ENCODE results near the gene COP1. TPM values are rescaled to one million over a fixed set of nuclear protein-coding genes. Genes with fewer than 3 reads are reported as not detected.
A peak's percentile ranks its signal among the peaks of the same experiment; 100 is the strongest.

Gene COP1
- total and polyA plus RNA-seq, 2 of the 8 experiments (the other 6 are each of a cell fraction or from before 2014, with no cell fraction given), result 26.2 to 44.9 TPM

- Histone ChIP-seq H4K5ac (ENCODE audit: insufficient read length, low read depth, low read length) (peak overlapping the region; percentile 73), H3K9me3 (ENCODE audit: insufficient read depth in 2 of 2, low read depth in 1 of 2, low read length in 1 of 2) (no peaks in the 10 kb centered on the region), H3K9ac (replicated peaks in 1 of 4; ENCODE audit: extremely low read depth in 1 of 4, low read depth in 3 of 4, low read length in 3 of 4) (peak overlapping the region; percentile 62 to 79 (median 71)), H2BK5ac (ENCODE audit: low read depth, low read length) (peak overlapping the region; percentile 90), H3K27ac (ENCODE audit: low read depth, low read length) (peak overlapping the region; percentile 83), H3K18ac (ENCODE audit: extremely low read depth, low read length) (peak overlapping the region; percentile 83), H4K91ac (replicated peaks; ENCODE audit: insufficient read length, low read length) (peak overlapping the region; percentile 40), H3K4me1 (replicated peaks in 1 of 4; ENCODE audit: control insufficient read depth in 3 of 4, insufficient read depth in 4 of 4, low read length in 3 of 4) (no peaks in the 10 kb centered on the region; a peak in 2 of 7 replicates), H3K79me1 (ENCODE audit: low read depth, low read length) (peaks cover 4% of the 10 kb centered on the region), H2AFZ (ENCODE audit: low read length) (peak overlapping the region; percentile 93; the same call in 1 of the 2 replicates), H3K27me3 (replicated peaks in 1 of 4; ENCODE audit: control insufficient read depth in 3 of 4, extremely low read depth in 1 of 4, insufficient read depth in 3 of 4, low read length in 3 of 4) (no peaks in the 10 kb centered on the region), H3K79me2 (ENCODE audit: control insufficient read depth in 1 of 2, insufficient read depth in 2 of 2, low read length in 2 of 2) (peaks cover 20 to 51% of the 10 kb centered on the region in 2 experiments), H2BK15ac (ENCODE audit: low read length) (no peak overlapping the region), H3K14ac (ENCODE audit: insufficient read length) (no peak overlapping the region), H3K23ac (ENCODE audit: insufficient read length) (no peak overlapping the region), H3K23me2 (ENCODE audit: low read depth, low read length) (peaks cover 12% of the 10 kb centered on the region), H4K8ac (ENCODE audit: extremely low read depth, insufficient read depth, low read length) (peak overlapping the region; percentile 91), H3K56ac (replicated peaks; ENCODE audit: insufficient read length, low read depth, low read length) (peak overlapping the region; percentile 91), H2AK5ac (ENCODE audit: low read depth, low read length) (no peak overlapping the region), H3K4me3 (ENCODE audit: extremely low read depth in 1 of 4, insufficient read depth in 2 of 4, low read depth in 3 of 4, low read length in 4 of 4) (peak overlapping the region; percentile 80 to 100 (median 91)), H4K20me1 (replicated peaks in 1 of 2; ENCODE audit: control insufficient read depth in 1 of 2, insufficient read depth in 2 of 2, low read length in 2 of 2) (peaks cover 3 to 8% of the 10 kb centered on the region in 2 experiments), H2BK120ac (replicated peaks; ENCODE audit: low read depth, low read length) (peak overlapping the region; percentile 33), H2BK20ac (ENCODE audit: low read length) (no peak overlapping the region), H2BK12ac (ENCODE audit: low read depth, low read length) (no peak overlapping the region), H3K4ac (replicated peaks; ENCODE audit: insufficient read length, low read depth, low read length) (no peak overlapping the region), H3K36me3 (ENCODE audit: control insufficient read depth in 2 of 4, insufficient read depth in 4 of 4, low read length in 3 of 4) (no peaks in the 10 kb centered on the region), H3K4me2 (ENCODE audit: insufficient read depth in 1 of 2, low read depth in 2 of 2, low read length in 2 of 2) (peak overlapping the region; percentile 71 to 75)
- DNase-seq (ENCODE audit: low read depth in 1 of 2, low spot score in 2 of 2) (no peak), FAIRE-seq (no peak)
- WGBS, 2 experiments (ENCODE audit: extremely low coverage in 1 of 2, insufficient coverage in 1 of 2, insufficient read length in 1 of 2, insufficient replicate concordance in 2 of 2, low coverage in 1 of 2, low lambda C conversion rate in 2 of 2, missing lambda C conversion rate in 1 of 2), result 2% methylated on average over 43 of the region's 58 CpGs; no CpG with 5 or more reads in 1 of the 2 experiments
- POLR2A ChIA-PET (ENCODE audit: partially characterized antibody), result interaction anchor here (0.6 to 1.6 kb wide), 4 partner anchors 11 to 65 kb away, joined by 3 to 4 read pairs (median 3); no protein-coding TSS in a partner anchor
- CTCF ChIA-PET (ENCODE audit: partially characterized antibody), result interaction anchor here (0.9 to 1.2 kb wide), 2 partner anchors 11 to 41 kb away, joined by 3 read pairs; no protein-coding TSS in a partner anchor
- TF ChIP-seq RXRA (IDR thresholded peaks at IDR 0.05; ENCODE audit: insufficient read depth, low read depth, low read length), result no peak
- TF ChIP-seq TBP (IDR thresholded peaks at IDR 0.05; ENCODE audit: low read depth, low read length), result peak; percentile 41; the same call in 1 of the 2 replicates
- no peak for TF ChIP-seq BCL11A (IDR thresholded peaks at IDR 0.05; ENCODE audit: low read depth in 2 of 2, low read length in 2 of 2)
- peak; percentile 58 for TF ChIP-seq TAF7 (optimal IDR thresholded peaks at IDR 0.05; ENCODE audit: borderline replicate concordance, low read depth, low read length)
- no peak for TF ChIP-seq SP4 (IDR thresholded peaks at IDR 0.05; ENCODE audit: low read length)
- TF ChIP-seq RBBP5 (IDR thresholded peaks at IDR 0.05; ENCODE audit: borderline replicate concordance, low read depth, low read length), result 0 out of 2 replicates have a peak, but pooled peaks have one; percentile 16
- TF ChIP-seq TCF12 (IDR thresholded peaks at IDR 0.05; ENCODE audit: low read depth, low read length), result no peak
- peak; percentile 54; the same call in 1 of the 2 replicates for TF ChIP-seq TAF1 (IDR thresholded peaks at IDR 0.05; ENCODE audit: low read depth, low read length)
- peak; percentile 54; the same call in 1 of the 2 replicates for TF ChIP-seq POLR2AphosphoS5 (IDR thresholded peaks at IDR 0.05; ENCODE audit: low read depth, low read length)
- 0 out of 2 replicates have a peak, but pooled peaks have one; percentile 9 for TF ChIP-seq YY1 (IDR thresholded peaks at IDR 0.05; ENCODE audit: low read depth, low read length)
- TF ChIP-seq SIN3A (conservative IDR thresholded peaks at IDR 0.05 in 1 of 2, IDR thresholded peaks at IDR 0.05 in 1 of 2; ENCODE audit: low read depth in 1 of 2, low read length in 2 of 2), result no peak
Observed at GRCh38 chr1:176206006-176206960, 803 bp downstream of the COP1 start.
